Mononuclear cell (primary cell): Measurements from ENCODE around the gene MUC16. TPM values are rescaled to one million over a fixed set of nuclear protein-coding genes. Genes with fewer than 3 reads are reported as not detected.

ENCODE experiments used
- H3K27me3 ChIP-seq: 2 replicates; pipeline ENCODE4 v1.6.0; 2011; ENCODE audit warnings: low read length, control low read depth; ENCODE audit not compliant: insufficient read depth
- H3K4me1 ChIP-seq: 2 replicates; pipeline ENCODE4 v1.5.1; 2011; ENCODE audit warnings: mild to moderate bottlenecking, low read length, control low read depth; ENCODE audit not compliant: insufficient read depth
- H3K4me3 ChIP-seq: 2 replicates; pipeline ENCODE4 v1.5.1; 2011; ENCODE audit warnings: mild to moderate bottlenecking, low read length, moderate library complexity
- H3K9me3 ChIP-seq: 2 replicates; pipeline ENCODE4 v1.5.1; 2011; ENCODE audit warnings: low read depth, mild to moderate bottlenecking, control low read depth, low read length
- total RNA-seq: library from RNA; depleted of rRNA; stranded (reverse); fragments of >200 nt; gene quantifications from one replicate; pipeline ENCODE4 v1.2.3, GENCODE V29; 2012

Gene MUC16
- total RNA-seq, 1 donor, result under 0.01 TPM

DNA sequence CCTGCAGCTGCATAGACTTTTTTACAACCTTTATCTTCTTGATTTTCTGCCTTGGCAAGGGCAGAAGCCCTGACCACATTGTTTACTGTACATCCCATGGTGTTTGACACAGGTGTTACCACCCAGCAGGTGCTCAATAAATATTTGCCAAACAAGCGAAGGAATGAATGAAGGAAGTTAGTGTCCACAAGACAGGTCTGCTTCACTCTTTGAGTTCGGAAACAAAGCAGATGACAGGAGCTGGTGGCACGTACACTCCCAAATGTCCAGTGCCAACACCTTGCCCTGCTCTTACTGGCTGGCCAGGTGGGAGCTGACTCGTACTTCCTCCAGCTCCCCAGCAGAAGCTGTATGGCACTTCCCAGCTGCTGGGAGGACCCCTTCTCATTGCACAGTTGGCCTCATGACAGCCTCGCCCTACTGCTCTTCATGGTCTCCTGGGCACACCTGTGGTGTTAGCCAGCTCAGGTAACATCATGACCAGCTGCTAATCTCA is 22.0 kb upstream of the MUC16 start:
- no peaks in the 10 kb centered on the region for H3K9me3 ChIP-seq
- no peaks in the 10 kb centered on the region for H3K4me1 ChIP-seq
- H3K4me3 ChIP-seq, result no peak overlapping the region

DNA sequence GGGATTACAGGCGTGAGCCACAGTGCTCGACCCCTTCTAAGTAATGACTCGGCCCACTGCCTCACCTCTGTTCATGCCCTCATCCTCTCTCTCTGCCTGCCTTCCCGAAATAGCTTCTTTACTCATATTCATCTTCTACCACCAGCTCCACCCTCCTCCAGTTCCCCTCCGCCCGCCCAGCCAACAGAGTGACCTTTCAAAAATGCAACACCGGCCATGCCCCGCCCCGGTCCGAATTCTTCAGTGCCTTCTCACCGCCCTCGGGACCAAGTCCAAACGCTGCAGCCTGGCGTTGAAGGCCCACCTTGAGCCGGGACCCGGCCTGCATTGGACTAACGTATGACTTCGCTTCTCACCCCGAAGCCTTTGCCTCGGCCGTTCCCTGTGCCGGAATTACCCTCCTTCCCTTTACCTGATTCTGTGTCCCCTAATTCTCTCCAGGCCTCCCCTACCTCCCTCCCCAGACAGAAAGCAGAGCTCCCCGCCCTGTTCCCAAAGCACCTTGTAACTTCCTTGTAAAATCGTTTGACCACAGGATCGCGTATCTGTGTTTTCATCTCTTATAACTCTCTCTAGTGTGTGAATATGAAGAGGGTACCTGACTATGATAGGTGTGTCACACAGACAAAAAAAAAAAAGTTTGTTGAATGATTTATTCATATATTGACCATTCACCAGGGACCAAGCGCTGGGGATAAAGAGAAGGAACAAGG is 8.1 kb upstream of the MUC16 start:
- H3K27me3 ChIP-seq, result no peaks in the 10 kb centered on the region

More for the DNA sequence above, 22.0 kb upstream of the MUC16 start:
- H3K27me3 ChIP-seq, result no peaks in the 10 kb centered on the region

DNA sequence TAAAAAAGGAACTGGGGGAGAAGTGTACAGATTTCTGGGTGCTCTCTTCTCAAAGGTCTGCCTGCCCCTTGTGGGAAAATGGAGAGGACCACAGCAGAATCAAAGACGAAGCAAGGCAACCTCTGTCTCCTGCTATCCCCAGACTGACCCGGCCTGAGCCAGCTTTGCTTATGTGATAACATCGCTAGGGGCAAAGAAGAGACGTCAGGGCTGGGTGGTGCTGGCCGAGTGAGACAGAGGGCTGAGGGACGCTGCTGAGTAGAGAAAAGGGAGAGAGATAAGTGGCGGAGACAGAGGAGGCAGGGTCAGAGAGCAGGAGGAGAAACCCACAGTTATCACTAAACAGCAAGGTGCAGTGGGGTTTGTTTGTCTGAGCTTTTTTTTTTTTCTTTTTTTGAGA is 4.6 kb upstream of the MUC16 start:
- Histone ChIP-seq H3K4me3 (no peak overlapping the region), H3K4me1 (no peaks in the 10 kb centered on the region), H3K27me3 (no peaks in the 10 kb centered on the region), H3K9me3 (no peaks in the 10 kb centered on the region)

More for the DNA sequence above, 8.1 kb upstream of the MUC16 start:
- Histone ChIP-seq H3K4me3 (no peak overlapping the region), H3K4me1 (no peaks in the 10 kb centered on the region), H3K9me3 (no peaks in the 10 kb centered on the region)

DNA sequence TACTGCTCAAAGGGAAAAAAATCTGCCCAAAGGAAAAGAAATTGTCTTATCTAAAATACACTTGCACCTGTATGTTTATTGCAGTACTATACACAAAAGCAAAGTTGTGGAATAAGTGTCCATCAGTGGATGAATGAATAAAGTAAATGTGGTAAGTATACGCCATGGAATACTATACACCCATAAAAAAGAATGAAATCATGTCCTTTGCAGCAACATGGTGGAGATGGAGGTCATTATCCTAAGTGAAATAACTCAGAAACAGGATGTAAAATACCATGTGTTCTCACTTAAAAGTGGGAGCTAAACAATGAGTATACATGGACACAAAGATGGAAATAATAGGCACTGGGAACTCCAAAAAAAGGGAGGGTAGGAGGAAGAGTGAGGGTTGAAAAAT is 3.8 kb upstream of the MUC16 start:
- Histone ChIP-seq H3K4me1 (no peaks in the 10 kb centered on the region), H3K27me3 (no peaks in the 10 kb centered on the region), H3K9me3 (no peaks in the 10 kb centered on the region), H3K4me3 (no peak overlapping the region)

DNA sequence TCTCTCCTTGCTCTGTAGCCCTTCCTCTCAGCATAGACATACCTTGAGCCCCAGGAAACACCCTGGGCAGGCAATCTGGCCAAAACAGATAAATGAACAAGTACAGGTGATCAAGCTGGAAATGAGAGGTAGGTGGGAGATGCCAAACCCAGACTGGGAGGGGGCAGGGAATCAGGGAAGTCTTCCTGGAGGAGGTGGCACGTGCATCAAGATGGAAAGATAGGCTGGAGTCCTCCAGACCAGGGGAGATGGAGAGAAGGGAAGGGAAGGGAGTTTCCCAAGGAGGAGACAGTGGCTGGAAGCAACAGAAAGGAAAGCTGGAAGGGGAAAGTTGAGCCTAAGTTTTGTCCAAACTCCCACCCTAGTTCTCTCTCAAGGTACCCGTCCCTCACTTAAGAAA is 1.7 kb upstream of the MUC16 start:
- H3K27me3 ChIP-seq, result no peaks in the 10 kb centered on the region
- no peaks in the 10 kb centered on the region for H3K4me1 ChIP-seq
- no peaks in the 10 kb centered on the region for H3K9me3 ChIP-seq
- no peak overlapping the region for H3K4me3 ChIP-seq

DNA sequence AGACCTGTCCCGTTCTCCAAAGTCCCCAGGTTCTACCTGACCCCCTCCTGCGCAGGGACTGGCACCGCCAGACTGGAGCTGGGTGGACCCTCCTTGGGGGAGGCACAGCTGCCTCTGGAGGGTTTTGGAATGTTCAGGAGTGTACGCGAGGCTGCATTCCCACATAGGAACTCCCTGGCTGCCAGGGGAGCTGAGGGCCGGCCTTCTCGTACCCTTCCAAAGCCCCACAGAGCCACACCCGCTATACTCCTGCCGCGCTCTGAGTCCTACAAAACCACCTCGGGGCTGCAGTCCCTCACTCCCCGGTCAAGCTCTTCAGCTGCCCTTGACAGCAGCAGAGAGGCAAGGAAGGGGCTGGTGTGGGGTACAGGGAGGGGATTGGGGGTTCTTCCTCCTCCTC is 484 bp upstream of the MUC16 start:
- H3K4me1 ChIP-seq, result no peaks in the 10 kb centered on the region
- H3K4me3 ChIP-seq, result no peak overlapping the region
- no peaks in the 10 kb centered on the region for H3K9me3 ChIP-seq
- no peaks in the 10 kb centered on the region for H3K27me3 ChIP-seq

DNA sequence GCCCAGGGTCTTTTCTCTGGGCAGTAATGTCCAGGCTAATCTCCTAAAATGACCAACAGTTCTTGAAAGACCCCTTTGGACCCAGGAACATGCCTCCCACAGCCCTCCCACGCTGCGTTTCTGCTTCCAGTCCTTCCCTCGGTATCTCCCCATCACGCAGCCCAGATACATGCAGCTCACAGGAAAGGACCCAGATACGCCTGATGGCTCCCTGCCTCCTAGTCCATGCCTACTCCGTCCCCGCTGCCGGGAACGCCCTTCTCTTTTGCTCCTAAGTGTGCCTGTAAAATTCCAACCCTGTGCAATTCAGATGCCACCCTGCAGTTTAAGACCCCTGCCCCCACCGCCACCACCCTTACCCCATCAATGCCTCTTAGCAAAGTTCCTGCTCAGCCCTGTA is 778 bp downstream of the MUC16 start:
- no peaks in the 10 kb centered on the region for H3K9me3 ChIP-seq
- H3K27me3 ChIP-seq, result no peaks in the 10 kb centered on the region
- no peak overlapping the region for H3K4me3 ChIP-seq
- H3K4me1 ChIP-seq, result no peaks in the 10 kb centered on the region

DNA sequence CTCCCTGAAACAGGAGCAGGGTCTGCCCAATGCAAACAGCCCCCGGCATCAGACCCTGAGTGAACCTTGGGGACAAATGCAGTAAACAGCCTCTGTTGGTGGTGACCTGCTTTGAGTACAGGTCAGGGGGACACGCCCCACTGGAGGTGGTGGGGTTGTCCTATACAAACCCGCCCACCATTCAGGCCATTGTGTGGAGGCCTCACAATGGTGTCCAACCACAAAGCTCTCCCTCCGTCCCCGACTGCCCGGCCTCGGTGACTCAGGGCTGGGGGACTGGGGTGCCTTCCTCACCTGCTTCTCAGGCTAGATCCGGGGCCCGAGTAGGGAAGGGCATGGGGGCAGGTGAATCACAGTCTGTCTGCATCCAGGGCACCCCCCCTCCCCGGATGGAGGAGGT is 1.5 kb downstream of the MUC16 start:
- no peak overlapping the region for H3K4me3 ChIP-seq
- H3K27me3 ChIP-seq, result no peaks in the 10 kb centered on the region
- no peaks in the 10 kb centered on the region for H3K9me3 ChIP-seq
- H3K4me1 ChIP-seq, result no peaks in the 10 kb centered on the region

DNA sequence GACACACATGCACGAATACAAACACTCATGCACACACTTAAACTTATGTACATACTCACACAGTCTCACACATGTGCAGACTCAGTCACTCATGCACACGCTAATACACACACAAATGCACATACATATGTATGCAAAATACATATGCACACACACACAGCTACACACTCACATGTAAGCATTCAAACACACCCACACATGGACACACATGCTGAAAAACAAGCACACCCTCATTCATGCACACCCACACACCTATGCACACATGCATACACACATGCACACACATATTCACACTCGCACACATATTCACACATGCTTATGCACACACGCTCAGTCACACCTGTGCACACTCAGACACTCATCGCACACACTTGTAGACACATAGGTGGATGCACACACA is 9.3 kb downstream of the MUC16 start:
- Histone ChIP-seq H3K9me3 (no peaks in the 10 kb centered on the region), H3K27me3 (no peaks in the 10 kb centered on the region), H3K4me1 (no peaks in the 10 kb centered on the region), H3K4me3 (no peak overlapping the region)

DNA sequence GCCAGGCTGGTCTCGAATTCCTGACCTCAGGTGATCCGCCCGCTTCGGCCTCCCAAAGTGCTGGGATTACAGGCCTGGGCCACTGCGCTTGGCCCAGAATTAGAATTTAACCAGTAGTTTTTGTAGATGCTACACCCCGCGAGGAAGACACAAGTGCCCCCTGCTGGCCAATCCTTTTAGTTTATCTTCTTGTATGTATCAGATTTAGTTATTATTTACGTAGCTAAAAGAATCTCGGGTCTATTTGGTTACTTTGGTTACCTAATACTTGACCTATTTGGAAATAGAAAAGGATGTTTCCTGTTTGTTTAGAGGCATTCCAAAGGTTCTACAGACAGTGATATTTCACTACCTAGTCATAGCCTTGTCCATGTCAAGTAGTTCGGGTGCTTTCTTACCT is 22.0 kb downstream of the MUC16 start:
- H3K27me3 ChIP-seq, result no peaks in the 10 kb centered on the region
- H3K9me3 ChIP-seq, result no peaks in the 10 kb centered on the region
- no peak overlapping the region for H3K4me3 ChIP-seq
- H3K4me1 ChIP-seq, result no peaks in the 10 kb centered on the region

DNA sequence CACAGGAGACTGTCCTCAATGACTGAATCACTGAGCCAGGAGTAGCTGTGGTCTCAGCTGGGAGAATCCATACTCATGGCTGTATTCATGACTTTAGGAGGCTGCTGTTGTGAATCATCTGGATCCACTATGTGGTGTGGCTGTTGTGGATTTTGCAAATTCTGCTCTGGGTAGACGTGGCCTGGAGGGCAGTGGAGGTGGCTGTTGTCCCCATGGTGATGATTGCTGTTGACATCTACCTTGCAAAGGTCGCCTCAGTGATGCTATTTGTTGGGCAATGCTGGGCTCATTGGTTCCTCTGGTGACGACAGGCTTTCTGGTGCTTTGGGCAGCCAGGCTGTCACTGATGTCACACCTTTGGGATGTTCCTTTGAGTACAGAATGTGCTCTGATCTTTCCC is 23.9 kb downstream of the MUC16 start:
- Histone ChIP-seq H3K9me3 (no peaks in the 10 kb centered on the region), H3K4me1 (no peaks in the 10 kb centered on the region), H3K27me3 (no peaks in the 10 kb centered on the region), H3K4me3 (no peak overlapping the region)

DNA sequence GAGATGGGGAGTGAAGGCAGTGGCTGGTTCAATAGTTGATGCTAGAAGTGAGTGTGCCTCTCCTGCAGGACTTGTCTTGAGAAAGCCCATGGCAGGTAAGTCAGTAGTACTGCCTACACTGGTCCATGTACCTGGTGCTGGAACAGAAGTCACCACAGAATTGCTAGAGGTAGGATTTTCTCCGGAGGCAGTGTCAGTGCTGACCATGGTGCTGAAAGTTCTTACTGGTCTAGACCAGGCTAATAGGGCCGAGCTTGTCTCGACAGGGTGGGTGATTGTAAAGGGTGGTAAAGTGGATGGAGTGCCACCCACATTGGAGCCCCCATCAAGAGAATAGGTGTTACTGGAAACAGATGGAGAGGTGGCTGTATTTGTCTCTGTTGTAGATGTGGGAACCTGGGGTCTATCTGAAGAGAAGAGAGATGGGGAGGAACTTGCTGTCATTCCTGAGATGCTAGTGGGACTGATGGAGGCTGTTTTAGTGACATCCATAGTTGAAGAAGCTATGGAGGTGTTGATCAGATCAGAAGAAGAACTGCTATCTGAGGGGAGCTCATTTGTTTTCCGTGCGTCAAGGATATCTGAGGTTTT is 36.6 kb downstream of the MUC16 start:
- H3K9me3 ChIP-seq, result no peaks in the 10 kb centered on the region
- no peak overlapping the region for H3K4me3 ChIP-seq
- no peaks in the 10 kb centered on the region for H3K4me1 ChIP-seq
- no peaks in the 10 kb centered on the region for H3K27me3 ChIP-seq

DNA sequence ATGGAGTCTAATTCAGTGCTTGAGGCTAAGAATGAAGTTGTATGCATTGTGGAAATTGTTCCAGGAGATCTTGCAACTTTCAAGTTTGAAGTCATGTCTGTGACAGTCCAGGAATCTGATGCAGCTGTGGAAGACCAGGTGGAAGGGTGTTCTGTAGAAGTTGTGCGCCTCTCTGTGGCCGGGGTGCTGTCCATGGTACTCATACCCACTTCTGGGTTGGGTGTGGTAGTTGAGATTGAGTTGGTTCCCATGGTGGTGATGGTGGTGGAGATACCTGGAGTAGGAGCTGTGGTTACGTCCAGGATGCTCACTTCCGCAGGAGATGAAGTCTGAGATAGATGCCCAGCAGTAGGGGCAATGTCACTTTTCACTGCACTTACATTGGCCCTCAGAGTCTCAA is 44.3 kb downstream of the MUC16 start:
- H3K4me1 ChIP-seq, result no peaks in the 10 kb centered on the region
- H3K4me3 ChIP-seq, result no peak overlapping the region
- no peaks in the 10 kb centered on the region for H3K9me3 ChIP-seq
- H3K27me3 ChIP-seq, result no peaks in the 10 kb centered on the region
